NK-92 (cell line): ENCODE data around the gene GTF2A2.
A peak's percentile ranks its signal among the peaks of the same experiment; 100 is the strongest.
"Not testable (repeated sequence)": the region's sequence is repeated elsewhere in the genome, so short reads cannot be mapped to it uniquely, and the experiment has no call there.

Source experiments
- DNase-seq: peaks from one replicate; lab custom pipeline; 2025; ENCODE audit not compliant: unreplicated experiment; lab: John Stamatoyannopoulos, UW

The GTF2A2 gene

GRCh38 chr15:59656897-59657634 is at the start of gene GTF2A2:
GTF2A2 (minus strand) TSS chr15:59657515; CDS start chr15:59652277, 5,238 bp downstream.
- peak; percentile 82 for DNase-seq

GRCh38 chr15:59703979-59704796 is 46.9 kb upstream of the GTF2A2 start:
- DNase-seq: no peak

DNA sequence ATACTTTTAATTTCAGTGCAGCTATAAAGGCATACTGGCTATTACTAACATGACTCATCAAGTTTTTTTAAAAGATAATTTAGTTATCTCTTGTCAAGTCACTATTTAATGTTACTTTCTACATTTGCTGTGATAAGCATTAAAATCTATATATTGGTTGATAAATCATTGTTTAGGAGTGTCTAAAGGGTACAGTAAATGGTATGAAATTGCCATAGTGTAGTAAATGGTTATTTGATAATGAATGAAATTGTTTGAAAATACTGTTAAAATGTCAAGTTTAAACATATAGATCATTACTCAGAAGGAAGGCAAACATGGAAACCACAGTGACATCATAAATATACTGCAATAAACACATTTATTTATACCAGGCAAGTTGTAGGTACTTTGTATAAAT is 45.0 kb upstream of the GTF2A2 start:
- DNase-seq: no peak

DNA sequence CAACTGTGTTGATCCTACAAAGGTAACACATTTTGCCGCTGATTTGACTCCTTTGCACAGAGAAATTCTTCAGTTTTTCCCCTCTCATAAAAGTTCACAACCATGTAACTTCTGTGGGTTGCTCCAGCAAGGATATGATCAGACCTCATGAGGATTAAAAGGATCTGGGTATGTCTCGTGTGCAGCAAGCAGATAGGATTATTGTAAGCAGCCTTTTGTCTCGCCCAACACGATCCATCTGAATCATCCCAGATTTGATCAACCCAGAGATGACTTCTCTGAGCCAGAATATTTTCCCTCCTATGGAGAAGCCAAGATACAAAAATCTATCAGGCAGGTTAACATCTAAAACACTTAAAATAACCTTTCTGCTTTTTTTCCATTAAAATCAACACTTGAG is 44.6 kb upstream of the GTF2A2 start:
- no peak for DNase-seq

GRCh38 chr15:59699810-59700431 is 42.6 kb upstream of the GTF2A2 start:
- no peak for DNase-seq

DNA sequence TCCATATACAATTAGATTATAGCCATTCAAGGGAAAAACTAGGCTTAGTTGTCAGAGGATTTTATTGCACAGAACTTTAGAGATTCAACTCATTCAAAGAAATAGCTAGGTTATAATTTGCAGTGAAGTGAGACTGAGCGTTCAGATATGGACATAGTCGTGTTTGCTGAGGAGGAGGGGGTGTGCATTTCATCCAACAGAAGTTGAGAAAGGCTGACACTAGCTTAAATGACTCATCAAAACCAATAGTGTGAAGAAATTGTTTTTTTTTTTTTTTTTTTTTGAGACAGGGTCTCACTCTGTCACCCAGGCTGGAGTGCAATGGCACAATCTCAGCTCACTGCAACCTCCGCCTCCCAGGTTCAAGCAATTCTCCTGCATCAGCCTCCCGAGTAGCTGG is 40.8 kb upstream of the GTF2A2 start:
- not testable (repeated sequence) for DNase-seq

DNA sequence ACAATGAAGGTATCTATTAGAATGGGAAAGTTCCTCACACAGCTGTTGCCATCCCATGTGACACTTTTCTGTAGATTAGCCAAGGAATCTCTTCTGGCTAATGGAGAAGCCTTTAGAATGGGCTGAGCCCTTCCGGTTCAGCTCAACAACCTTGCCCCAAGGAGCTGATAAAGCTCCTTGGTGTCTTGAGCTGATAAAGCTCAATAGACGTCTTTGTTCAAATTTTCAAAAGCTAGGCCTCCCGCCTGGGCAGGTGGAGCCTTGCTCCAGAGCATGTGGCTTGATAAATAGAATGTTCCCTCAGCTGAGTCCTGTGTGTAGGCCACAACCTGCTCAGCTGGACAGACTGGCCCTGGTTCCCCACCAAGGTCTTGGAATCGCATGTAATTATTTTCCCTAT is 39.0 kb upstream of the GTF2A2 start:
- no peak for DNase-seq

GRCh38 chr15:59694779-59695178 is 37.5 kb upstream of the GTF2A2 start:
- DNase-seq: no peak

GRCh38 chr15:59691194-59691805 is 34.0 kb upstream of the GTF2A2 start:
- DNase-seq: no peak

DNA sequence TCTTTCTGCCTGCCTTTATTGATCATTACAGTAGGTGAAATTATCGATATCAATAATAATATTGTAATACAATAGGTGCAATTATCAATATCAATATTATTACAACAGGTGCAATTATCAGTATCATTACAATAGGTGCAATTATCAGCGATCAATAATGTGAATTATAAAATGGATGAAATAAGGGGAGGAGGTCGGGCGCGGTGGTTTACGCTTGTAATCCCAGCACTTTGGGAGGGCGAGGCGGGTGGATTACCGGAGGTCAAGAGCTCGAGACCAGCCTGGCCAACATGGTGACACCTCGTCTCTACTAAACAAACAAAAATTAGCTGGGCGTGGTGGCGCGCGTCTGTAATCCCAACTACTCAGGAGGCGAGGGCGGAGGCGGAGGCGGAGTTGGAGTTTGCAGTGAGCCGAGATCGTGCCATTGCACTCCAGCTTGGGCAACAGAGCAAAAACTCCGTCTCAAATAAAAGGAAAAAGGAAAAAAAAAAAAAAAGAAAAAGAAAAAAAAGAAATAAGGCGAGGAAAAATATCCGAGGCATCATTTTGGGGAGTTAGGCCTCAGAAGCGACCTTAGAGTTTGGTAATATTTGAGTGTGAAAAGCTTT is 32.4 kb upstream of the GTF2A2 start:
- no peak for DNase-seq

- DNase-seq: peak; percentile 97
These were observed 31.7 kb upstream of the GTF2A2 start, which contains the start of gene BNIP2 for GRCh38 chr15:59688782-59689625. BNIP2 (minus strand) TSS chr15:59689320; CDS start chr15:59682457, 6,863 bp downstream.

- no peak for DNase-seq
These were observed 31.1 kb upstream of the GTF2A2 start for GRCh38 chr15:59688423-59688781.

GRCh38 chr15:59687836-59688235 is 30.5 kb upstream of the GTF2A2 start:
- no peak for DNase-seq

- DNase-seq: no peak
These were observed 29.1 kb upstream of the GTF2A2 start for GRCh38 chr15:59686389-59686788.

- DNase-seq: no peak
These were observed 28.5 kb upstream of the GTF2A2 start for GRCh38 chr15:59685737-59686297.

DNA sequence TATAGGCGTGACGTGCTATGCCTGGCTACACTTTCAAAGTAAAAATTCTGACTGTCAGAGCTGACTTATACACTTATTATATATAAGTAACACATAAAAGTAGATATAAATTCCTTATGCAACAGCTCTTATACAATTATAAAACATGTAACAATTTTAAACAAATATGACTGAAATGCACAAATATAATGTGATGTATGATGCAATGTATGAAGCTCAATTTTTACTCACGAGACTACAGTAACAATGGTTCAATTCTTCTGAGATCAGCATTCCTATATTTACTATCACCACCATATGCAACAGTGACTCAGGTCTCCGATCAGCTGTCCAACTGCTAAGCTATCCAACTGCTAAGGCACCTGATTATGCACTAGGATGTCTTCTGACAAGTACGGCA is 23.6 kb upstream of the GTF2A2 start:
- no peak for DNase-seq

- no peak for DNase-seq
These were observed 23.0 kb upstream of the GTF2A2 start for GRCh38 chr15:59680346-59680745.

DNA sequence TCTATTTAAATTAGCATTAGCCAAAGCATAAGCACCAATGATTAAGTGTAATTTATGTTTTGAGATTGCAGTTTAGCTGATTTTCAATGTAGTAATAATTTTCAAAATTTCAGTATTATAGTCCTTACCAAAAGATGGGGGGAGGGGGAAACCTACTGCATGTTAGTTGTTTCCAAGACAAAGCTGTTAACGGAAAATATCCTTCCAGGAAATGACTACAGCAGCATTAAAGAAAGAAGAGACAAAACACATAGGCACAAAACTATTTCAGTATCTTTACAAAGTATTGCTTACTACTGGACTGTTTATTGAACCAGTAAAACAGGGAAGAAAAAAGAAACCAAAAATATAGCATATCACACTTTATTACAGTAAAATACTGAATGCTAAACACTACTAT is 21.3 kb upstream of the GTF2A2 start:
- no peak for DNase-seq

GRCh38 chr15:59678172-59678571 is 20.9 kb upstream of the GTF2A2 start:
- DNase-seq: no peak

DNA sequence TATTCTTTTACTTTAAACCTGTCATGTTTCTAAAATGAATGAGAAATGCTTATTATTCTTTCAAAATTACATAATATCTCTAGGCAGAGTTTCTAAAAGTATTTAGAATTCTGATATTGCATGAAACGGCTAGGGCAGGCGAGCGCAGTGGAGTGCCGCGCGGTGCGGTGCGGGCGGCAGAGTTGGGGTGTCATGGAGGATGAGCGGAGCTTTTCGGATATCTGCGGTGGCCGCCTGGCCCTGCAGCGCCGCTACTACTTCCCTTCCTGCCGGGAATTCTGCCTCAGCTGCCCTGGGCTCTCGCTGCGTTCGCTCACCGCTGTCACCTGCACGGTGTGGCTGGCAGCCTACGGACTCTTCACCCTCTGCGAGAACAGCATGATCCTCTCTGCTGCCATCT is 19.2 kb upstream of the GTF2A2 start:
- no peak for DNase-seq
